BJ (cell line): ENCODE measurements around the gene OLIG3. TPM values are rescaled to one million over a fixed set of nuclear protein-coding genes. Genes with fewer than 3 reads are reported as not detected.

Source experiments
- CTCF ChIA-PET: fragments of 350-600 bp; formaldehyde crosslinking; extraction: SDS; loops from one replicate; lab custom pipeline; 2021; ENCODE audit warnings: antibody characterized with exemption, inconsistent platforms; lab: Yijun Ruan, JAX
- POLR2A ChIA-PET: fragments of 300-600 bp; sonication (Branson Sonifier 250); formaldehyde crosslinking; extraction: SDS; loops from one replicate; lab custom pipeline; 2021; ENCODE audit warnings: antibody characterized with exemption; lab: Charles Lee
- DNase-seq: peaks from one replicate; pipeline ENCODE4 v3.0.0-alpha.2; 2011; ENCODE audit warnings: low read depth
- H3K27me3 ChIP-seq: 2 replicates; pipeline ENCODE4 v1.6.0; 2011; ENCODE audit warnings: low read length; ENCODE audit not compliant: control insufficient read depth, insufficient read depth
- H3K36me3 ChIP-seq: 2 replicates; pipeline ENCODE4 v1.5.1; 2011; ENCODE audit warnings: low read length; ENCODE audit not compliant: control insufficient read depth, insufficient read depth
- H3K4me3 ChIP-seq: 2 replicates; pipeline ENCODE4 v1.5.1; 2011; ENCODE audit warnings: low read depth, mild to moderate bottlenecking, control low read depth, low read length
- CTCF ChIP-seq: IDR thresholded peaks from 2 replicates; pipeline ENCODE4 v1.5.1; 2011; ENCODE audit warnings: low read depth, mild to moderate bottlenecking, control low read depth, inconsistent platforms, low read length, moderate library complexity; ENCODE audit not compliant: insufficient read depth
- polyA plus RNA-seq: library from polyadenylated mRNA; depleted of rRNA; stranded (reverse); fragments of >200 nt; gene quantifications from 2 replicates; pipeline ENCODE4 v1.2.3, GENCODE V29; 2011

Gene OLIG3
- polyA plus RNA-seq, 1 experiment: not detected

- ChIA-PET POLR2A (no interaction called here), CTCF (interaction anchor here (0.6 kb wide), 1 partner anchor 160 kb away, joined by 3 read pairs; no protein-coding TSS in a partner anchor)
- no peaks in the 10 kb centered on the region for H3K36me3 ChIP-seq
- TF ChIP-seq CTCF: no peak
- no peak overlapping the region for H3K4me3 ChIP-seq
- no peak for DNase-seq
- peaks cover 44% of the 10 kb centered on the region for H3K27me3 ChIP-seq
These were observed 4.4 kb upstream of the OLIG3 start for GRCh38 chr6:137498481-137499190.

- POLR2A ChIA-PET: no interaction called here
- TF ChIP-seq CTCF: no peak
- Histone ChIP-seq H3K4me3 (no peak overlapping the region), H3K27me3 (peaks cover 50% of the 10 kb centered on the region), H3K36me3 (no peaks in the 10 kb centered on the region)
- CTCF ChIA-PET: interaction anchor here (0.6 to 1.1 kb wide), 2 partner anchors 35 to 161 kb away, joined by 3 read pairs; no protein-coding TSS in a partner anchor
- no peak for DNase-seq
These were observed 3.7 kb upstream of the OLIG3 start for GRCh38 chr6:137497721-137498463.

- H3K27me3 ChIP-seq: peaks cover 55% of the 10 kb centered on the region
- CTCF ChIA-PET: interaction anchor here (1.1 kb wide), 1 partner anchor 35 kb away, joined by 3 read pairs; no protein-coding TSS in a partner anchor
These were observed 2.9 kb upstream of the OLIG3 start for GRCh38 chr6:137496909-137497720.

GRCh38 chr6:137496368-137496767, 2.2 kb upstream of the OLIG3 start:
- POLR2A ChIA-PET: no interaction called here

More at GRCh38 chr6:137496909-137497720, 2.9 kb upstream of the OLIG3 start:
- Histone ChIP-seq H3K36me3 (no peaks in the 10 kb centered on the region), H3K4me3 (no peak overlapping the region)
- TF ChIP-seq CTCF: no peak
- POLR2A ChIA-PET: no interaction called here
- no peak for DNase-seq

More at GRCh38 chr6:137496368-137496767, 2.2 kb upstream of the OLIG3 start:
- no peak for DNase-seq
- CTCF ChIA-PET: no interaction called here
- H3K36me3 ChIP-seq: no peaks in the 10 kb centered on the region
- H3K27me3 ChIP-seq: peaks cover 57% of the 10 kb centered on the region
- H3K4me3 ChIP-seq: no peak overlapping the region
- TF ChIP-seq CTCF: no peak
